GM19463 (cell line): ENCODE data around the gene MED8.

ENCODE experiments used
- ATAC-seq: cut with Tn5 transposase; IDR thresholded peaks from one replicate; pipeline ENCODE4 v1.9.1; 2021; ENCODE audit warnings: mild to moderate bottlenecking, moderate library complexity; ENCODE audit not compliant: unreplicated experiment

The MED8 gene, protein sequence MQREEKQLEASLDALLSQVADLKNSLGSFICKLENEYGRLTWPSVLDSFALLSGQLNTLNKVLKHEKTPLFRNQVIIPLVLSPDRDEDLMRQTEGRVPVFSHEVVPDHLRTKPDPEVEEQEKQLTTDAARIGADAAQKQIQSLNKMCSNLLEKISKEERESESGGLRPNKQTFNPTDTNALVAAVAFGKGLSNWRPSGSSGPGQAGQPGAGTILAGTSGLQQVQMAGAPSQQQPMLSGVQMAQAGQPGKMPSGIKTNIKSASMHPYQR

DNA sequence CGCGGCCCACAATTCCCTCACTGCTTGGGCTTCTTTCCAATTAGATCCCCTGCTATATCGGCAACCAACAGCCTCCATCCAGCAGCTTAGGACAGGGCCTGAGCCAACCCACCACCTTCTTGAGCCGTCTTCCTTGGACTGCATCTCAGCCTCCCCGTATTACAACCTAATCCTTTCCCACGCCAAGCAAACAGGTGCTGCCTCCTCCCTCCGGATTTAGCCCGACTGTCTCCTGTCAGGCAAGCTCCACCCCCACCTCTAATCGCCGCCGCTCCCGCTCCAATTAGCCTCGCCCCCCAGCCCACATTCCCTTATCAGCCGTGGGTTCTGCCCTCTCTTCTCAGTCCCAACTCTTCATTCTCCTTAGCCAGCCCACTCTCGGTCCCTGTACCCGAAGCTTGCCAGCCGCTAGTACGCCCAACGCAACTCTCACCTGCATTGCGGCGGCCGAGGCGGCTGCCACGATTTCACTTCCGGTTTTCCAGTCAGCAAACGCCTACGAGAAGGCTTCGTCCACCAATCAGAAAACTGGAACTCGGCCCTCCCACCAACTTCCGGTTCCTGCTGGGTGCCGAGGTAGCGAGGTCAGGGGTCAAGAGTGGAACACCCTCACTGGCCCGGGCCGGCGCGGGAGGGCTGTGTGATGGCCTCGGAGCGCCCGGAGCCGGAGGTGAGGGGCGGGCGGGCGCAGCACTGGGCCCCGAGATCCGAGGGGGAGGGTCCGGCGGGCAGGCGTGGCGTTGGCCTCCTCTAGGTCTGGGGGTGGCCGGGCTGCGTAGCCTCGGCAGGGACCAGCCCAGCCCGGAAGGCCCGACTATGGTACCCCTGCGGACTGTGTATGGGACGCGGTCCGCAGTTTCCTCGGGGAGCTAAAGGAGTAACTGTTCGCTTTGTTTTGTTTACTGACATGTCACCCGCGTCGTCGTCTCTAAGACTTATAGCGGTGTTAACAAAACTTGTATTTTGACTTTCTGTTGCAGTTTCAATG is at the start of gene MED8, which contains the start of gene SZT2:
TSS of gene MED8 (minus strand) at position 475 of the 988 bp plus-strand sequence. CDS start at position 439, 36 bp downstream.
TSS of gene SZT2 (plus strand) at position 574 of the 988 bp plus-strand sequence. CDS start at position 644, 70 bp downstream.
- ATAC-seq = peak; percentile 90

DNA sequence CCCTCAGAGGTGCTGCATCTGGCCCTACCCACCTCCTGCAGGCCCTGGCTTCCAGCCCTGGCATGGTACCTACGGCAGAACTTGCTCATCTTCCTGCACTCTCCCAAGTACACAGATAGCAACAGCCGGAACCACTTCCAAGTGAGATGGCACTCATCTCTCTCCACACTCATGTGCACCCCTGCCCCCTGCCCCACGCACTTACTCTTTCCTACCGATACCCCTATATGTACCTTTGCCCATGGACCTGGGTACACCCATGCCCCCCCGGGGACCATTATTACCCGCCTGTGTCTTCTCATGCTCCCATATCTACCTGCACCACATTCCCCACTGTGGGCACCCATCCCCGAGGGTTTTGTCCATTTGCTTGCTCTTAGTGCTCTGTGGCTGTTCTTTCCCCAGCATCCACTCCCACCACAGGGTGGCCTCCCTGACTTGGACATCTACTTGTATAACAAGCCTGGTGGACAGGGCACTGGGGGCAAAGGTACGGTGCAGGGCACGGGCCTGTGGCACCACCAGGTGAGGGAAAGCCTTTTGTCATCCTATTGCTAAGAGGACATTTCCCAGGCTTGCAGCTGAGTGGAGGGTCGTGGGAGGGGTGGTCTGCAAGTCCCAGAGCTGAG is 49.5 kb upstream of the MED8 start:
- ATAC-seq = no peak

DNA sequence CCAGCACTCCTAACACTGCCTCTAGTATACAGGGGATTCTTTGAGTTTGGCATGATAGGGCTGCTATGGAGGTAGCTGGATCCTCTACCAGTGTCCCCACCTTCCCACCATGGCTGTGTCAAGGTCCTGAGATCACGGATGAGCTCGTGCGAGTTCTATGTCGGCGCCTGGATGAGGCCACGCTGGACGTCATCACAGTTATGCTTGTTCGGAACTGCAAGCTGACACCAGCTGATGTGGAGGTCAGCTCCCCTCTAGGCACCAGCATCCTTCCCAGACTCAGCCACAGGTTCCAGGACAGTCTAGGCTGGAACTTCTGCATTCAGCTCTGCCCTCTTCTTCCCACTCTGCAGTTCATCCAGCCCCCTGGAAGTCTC is 49.0 kb upstream of the MED8 start:
- ATAC-seq = no peak

DNA sequence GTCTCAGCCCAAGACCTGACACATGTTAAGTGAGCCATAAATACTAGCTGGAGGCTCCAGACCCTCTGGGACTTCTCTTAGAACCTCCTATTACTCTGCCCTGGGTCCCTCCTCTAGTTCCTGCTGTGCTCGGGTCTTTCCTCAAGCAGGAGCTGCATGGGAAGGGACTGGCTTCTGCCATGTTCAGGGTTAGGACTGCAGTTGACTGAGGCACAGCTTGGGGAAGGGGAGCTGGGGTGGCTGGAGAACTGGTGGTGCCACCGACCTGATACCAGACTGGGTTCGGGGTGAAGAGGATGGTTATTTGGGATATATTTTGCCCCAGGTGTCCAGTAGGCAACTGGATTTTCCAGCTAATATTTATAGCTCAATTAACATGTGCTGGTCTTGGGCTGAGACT is 48.4 kb upstream of the MED8 start:
- ATAC-seq = no peak

DNA sequence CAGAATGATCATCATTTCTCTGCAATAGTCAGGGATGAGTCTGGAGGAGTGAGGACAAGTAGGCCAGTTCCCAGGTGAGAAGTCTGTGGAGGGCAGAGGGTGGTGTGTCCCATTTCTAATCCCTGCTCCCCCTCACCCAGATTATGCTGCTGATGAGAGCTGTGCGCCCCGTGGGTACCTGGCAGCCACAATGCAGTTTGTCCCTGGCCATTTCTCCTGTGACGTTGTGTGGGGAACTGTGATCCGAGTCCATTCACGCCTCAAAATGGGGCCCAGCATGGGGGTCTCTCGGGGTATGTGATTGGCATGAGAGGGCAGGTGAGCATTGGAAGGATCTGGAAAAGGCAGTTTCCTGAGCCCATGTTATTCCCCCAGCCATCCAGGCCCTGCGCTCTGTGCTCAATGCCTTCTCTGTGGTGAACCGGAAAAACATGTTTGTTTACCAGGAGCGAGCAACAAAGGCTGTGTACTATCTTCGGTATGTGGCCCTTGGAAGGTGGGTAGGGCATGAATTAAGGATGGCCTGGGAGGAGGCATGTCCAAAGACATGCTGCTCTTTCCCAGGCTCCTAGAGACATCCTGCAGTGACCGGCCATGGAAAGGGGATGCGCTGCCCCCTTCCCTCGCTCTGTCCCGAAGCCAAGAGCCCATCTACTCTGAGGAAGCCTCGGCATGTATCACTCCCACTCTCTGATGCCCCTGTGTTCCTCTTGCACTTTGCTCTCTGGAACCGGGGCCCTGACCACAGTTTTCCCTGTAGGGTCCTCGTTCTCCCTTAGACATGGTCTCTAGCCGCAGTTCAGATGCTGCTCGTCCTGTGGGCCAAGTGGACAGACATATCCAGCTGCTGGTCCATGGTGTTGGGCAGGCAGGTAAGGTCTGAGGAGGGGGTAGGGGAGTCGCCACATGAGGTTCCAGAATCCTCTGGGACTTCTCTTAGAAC is 47.7 kb upstream of the MED8 start:
- ATAC-seq = no peak

DNA sequence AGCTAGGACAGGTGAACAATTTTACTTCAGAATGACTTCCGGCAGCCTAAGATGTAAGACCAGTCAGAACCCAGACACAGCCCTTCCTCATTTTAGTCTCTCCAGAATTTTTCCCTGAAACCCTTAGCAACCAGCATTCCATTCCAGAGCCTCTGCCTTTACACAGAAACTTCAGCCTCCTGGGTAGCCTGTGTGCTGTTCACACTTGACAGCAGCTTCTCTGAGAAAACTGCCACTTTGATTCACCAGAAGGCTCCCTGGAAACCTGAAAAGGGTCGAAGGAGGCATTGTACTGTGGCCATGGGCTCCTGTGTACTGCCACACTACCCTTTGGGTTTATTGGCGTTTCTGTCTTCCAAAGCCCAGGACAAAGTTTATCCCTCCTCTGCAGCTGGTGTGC is 46.8 kb upstream of the MED8 start:
- no peak for ATAC-seq

DNA sequence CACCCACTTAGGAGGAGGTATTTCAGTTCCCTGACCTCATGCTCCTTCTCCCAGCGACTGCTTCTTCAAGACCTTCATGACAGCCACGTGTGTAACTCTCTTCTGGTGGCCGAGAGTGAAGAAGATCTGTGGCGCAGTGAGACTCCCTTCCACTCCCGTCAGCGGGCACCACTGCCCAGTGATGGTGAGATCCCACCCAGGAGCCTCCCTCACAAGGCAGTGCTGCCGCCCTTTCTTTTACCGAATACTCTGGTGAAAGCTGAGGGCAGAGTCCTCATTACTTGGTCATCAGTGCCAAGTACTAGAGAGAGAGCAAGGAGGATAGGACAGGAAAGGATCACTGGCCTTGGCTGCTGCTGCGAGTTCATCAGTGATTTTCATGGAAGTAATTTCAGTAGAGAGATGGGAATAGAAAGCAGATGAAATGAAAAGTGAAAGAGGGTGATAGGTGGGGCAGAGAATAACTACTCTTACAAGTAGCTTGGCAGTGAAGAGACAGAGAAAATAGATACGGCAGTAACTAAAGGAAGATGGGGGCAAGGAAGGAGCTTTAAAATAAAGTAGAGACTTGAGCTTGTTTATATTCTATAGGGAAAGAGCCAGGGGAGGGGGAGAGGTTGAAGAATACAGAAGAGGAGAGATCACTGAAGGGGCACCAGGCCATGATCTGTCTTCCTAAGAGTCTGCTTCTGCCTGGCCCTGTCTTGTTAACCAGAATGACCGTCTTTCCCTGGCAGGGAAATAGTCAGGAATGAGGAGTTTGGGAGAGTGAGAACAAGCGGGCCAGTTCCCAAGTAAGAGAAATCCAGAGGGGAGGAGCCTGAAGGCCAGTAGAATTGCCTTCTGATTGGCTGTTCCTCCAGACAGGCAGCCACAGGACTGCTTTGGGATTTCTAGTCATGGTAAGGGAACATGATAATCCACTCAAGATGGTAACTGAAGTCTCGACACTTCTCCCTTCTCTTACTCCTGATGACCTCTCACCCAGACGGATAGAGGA is 45.8 kb upstream of the MED8 start:
- ATAC-seq = no peak

DNA sequence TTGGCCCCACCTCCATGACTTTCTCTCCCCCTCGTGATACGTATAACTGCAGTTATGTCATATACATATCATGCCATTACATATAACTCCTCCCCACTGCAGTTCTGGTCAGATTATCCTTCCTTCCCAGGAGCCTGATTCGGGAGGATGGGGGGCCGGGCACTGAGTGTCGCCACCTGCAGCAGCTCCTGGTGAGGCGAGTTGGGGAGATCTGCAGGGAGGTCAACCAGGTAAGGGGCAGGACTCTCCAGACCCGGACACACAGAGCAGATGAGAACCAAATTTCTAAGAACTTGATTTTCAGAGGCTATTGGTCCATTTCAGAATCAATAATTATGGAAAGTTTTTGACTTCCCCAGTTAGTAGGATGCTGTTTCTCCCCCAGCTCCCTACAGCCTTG is 44.7 kb upstream of the MED8 start:
- no peak for ATAC-seq

DNA sequence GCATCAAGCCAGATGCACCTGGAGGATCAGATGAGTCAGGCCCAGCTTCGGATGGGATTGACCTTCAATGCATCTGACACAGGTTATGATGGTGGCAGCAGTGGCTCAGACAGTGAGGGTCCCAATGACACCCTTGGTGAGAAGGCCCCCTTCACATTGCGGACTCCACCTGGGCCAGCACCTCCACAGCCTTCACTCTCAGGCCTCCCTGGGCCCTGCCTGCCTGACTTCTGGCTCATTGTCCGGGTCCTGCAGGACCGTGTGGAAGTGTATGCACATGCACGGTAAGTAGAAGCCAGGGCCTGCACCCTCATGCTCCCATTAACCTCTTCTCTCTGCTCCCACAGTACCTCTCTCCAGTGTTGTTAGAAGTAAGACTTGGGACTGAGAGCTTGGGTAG is 43.3 kb upstream of the MED8 start:
- ATAC-seq = no peak

DNA sequence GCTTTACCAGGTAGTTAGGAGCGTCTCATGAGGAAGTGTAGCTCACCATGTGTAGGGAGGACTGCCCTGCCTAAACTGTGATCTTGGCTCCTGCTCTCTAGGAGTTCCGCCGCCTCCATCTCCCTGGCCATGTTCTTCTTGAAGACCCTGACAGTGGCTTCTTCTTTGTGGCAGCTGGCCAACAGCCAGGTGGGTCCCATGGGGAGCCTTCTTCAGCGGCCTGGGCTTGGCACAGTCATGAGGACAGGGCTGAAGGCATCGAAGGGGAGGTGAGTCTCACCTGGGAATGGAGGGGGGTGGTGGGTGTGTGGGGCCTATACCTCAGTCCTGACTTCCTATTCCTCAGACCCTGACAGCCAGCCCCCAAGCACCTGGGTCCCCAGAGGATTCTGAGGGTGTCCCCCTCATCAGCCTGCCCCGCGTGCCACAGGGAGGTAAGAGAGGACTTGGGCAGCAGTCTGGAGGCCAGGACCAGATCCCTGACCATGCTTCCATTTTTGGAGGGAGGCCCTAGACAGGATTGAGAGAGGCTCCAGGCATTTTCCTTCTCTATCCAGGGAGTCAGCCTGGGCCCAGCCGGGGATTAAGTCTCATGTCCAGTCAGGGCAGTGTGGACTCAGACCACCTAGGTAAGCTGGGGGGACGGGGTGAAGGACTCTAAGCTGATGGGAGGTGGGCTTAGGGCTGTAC is 42.7 kb upstream of the MED8 start:
- ATAC-seq = no peak

DNA sequence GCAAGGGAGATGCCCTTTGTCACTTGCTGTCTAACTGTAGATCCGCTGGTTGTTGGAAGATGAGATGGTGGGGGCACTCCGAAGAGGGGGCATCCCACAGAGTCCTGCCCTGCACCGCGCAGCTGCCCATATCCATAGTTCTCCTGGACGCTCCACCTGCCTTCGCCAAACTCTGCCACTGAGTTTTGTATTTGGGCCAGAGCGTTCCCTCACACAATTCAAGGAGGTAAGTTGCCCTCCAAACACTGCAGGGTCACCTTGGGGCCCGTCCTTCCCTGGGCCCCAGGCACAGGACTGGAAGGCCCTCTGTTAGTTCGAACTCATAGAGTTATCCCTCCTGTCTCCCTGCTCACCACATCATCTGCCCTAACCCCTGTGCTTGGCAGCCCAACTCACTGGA is 42.1 kb upstream of the MED8 start:
- no peak for ATAC-seq

DNA sequence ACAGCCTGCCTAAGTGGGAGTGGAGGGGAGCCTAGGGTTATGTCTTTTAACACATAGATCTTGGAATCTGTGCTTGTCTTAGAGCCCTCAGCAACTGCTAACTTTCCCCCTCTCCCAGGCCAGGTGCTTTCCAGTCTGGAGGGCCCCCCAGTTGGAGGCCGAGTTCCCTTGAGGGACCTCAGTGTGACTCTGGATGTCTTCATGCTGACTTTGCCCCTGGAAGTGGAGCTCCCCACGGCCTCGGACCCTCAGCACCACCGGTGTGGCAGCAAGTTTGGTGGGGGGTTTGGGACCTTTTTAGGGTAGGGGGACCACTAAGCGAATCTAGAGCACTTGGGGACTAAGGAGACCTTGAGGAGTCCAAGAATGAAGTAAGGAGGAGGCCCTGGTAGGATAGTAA is 41.2 kb upstream of the MED8 start:
- ATAC-seq = no peak

DNA sequence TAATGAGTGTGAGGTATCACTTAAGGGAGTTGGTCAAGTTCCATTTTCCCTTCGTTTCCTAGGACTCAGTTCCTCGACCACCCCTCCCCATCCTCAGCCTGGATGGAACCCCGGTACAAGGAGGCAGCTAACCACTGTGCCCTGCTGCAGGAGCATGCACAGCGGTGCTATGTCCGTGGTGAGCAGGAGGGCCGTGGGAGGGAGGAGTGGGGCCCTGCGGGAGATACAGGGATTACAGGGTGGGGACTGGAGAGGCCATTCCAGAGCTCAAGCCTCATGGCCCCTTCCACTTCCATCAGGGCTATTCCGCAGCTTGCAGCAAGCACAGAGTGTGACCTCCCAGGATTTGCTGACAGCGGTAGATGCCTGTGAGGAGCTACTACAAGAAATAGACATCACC is 38.3 kb upstream of the MED8 start:
- ATAC-seq = no peak

DNA sequence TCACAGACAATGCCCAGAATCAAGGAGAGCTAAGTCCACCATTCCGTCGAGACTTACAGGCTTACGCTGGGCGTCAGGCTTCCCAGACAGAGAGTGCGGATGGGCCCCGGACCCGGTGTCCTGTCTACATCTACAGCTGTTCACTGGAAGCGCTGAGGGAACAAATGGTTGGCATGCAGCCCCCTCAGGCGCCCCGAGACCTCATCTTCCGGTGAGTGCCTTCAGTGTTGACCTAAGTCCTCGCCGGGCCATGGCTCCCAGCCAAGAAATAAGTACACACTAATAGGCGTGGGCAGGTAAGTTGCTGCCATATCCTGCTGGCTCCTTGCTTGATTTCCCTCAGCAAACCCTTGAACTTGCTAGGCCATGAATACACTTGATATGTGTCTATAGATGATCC is 37.9 kb upstream of the MED8 start:
- ATAC-seq = no peak

DNA sequence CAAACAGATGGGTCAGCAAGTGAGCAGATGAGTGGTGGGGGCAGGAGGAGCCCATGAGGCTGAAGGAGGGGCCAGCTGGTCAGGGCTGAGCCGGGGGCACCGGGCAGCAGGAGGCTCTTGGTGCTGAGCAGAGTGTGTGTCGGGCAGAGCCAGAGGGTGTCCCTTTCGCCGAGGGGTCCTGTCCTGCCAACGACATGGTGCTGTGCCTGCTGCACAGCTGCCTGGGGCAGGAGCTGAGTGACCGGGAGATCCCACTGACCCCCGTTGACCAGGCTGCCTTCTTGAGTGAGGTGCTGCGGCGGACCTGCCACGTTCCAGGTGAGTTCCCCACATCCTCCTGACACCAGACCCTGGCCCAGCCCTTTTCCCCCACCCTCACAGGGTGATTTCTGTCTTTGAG is 36.6 kb upstream of the MED8 start:
- no peak for ATAC-seq

DNA sequence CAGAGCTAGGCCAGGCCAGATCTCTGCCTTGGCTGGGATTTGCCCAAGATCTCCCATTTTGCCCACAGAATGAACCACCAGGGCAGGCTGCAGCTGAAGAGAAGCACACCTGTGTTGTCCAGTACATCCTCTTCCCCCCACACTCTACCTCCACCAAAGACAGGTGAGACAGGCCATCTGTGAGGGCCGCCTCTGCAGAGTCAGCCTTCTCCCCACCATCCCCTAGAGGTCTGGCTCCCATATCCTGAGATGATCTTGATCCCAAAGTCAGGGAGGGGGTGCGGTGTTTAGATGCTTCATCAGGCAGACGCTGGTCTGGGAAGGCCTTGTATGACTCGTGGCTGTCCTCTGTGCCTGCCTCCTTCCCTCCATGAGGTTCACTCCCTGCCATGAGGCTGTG is 35.4 kb upstream of the MED8 start:
- no peak for ATAC-seq

DNA sequence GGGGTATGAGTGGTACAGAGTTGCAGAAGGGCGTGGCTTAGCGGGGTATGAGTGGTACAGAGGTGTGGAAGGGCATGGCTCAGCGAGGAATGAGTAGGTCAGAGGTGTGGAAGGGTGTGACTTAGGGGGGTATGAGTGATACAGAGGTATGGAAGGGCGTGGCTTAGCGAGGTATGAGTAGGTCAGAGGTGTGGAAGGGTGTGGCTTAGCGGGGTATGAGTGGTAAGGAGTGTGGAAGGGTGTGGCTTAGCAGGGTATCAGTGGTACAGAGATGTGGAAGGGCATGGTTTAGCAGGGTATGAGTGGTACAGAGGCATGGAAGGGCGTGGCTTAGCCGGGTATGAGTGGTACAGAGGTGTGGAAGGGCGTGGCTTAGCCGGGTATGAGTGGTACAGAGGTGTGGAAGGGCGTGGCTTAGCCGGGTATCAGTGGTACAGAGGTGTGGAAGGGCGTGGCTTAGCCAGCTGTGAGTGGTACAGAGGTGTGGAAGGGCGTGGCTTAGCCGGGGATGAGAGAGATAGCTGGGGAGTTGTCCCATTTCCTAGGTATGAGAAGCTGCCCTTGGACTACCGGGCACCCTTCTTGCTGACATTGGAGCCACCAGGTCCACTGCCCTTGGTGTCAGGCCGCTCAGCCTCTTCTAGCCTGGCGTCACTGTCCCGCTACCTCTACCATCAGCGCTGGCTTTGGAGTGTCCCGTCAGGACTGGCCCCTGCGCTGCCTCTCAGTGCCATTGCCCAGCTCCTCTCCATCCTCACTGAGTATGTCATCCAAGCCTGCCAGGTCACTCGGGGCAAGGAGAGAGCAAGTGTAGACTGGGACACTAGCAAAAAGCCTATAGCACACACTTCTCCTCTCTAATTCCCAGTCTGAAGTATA is 34.3 kb upstream of the MED8 start:
- no peak for ATAC-seq
